Right ventricle myocardium inferior (tissue), 1 donor: ENCODE measurements around the gene GPN1. TPM values are rescaled to one million over a fixed set of nuclear protein-coding genes. Genes with fewer than 3 reads are reported as not detected.

Source experiments
- total RNA-seq: library from RNA; stranded (reverse); fragmentation: NEBNext Ultra II Directional; extraction: Animal tissue kit (Norgen Biotek cat#: 25700); gene quantifications from one replicate; pipeline ENCODE4 v1.2.1, GENCODE V29; 2021
- donor health status: DM: no; HTN: yes; CAD: no; lungs with severe emphysema.

GPN1 gene
- total RNA-seq, 1 donor from 2014 or later = 18.9 TPM

Other genes starting within 250 kb of the GPN1 start
- gene ZNF513, start 248.3 kb upstream of the GPN1 start, total RNA-seq = 6.8 TPM
- 35.6 TPM for gene PPM1G, start 219.5 kb upstream of the GPN1 start, total RNA-seq
- 58.4 TPM for gene NRBP1, start 200.4 kb upstream of the GPN1 start, total RNA-seq
- 0.60 TPM for gene KRTCAP3, start 186.7 kb upstream of the GPN1 start, total RNA-seq
- gene IFT172, start 139.3 kb upstream of the GPN1 start, total RNA-seq = 19.3 TPM
- gene FNDC4, start 133.8 kb upstream of the GPN1 start, total RNA-seq = 2.9 TPM
- gene GCKR, start 132.2 kb upstream of the GPN1 start, total RNA-seq = not detected
- 18.3 TPM for gene ZNF512, start 46.0 kb upstream of the GPN1 start, total RNA-seq
- gene CCDC121, start within 50 bp of the GPN1 start, total RNA-seq = 6.2 TPM
- gene SUPT7L, start 34.6 kb downstream of the GPN1 start, total RNA-seq = 26.3 TPM
- 20.6 TPM for gene SLC4A1AP, start 34.8 kb downstream of the GPN1 start, total RNA-seq
- gene MRPL33, start 142.7 kb downstream of the GPN1 start, total RNA-seq = 360 TPM